HEK293T (cell line): ENCODE results near the gene CCDC43.
"Not testable (repeated sequence)": the region's sequence is repeated elsewhere in the genome, so short reads cannot be mapped to it uniquely, and the experiment has no call there.

Experiments used
- ELF4 ChIP-seq: fragments of 450-650 bp; IDR thresholded peaks from 2 replicates; pipeline ENCODE4 v1.6.1; 2017; ENCODE audit warnings: antibody characterized with exemption
- TARDBP ChIP-seq: fragments of 450-650 bp; IDR thresholded peaks from 2 replicates; pipeline ENCODE4 v1.6.1; 2016

- TF ChIP-seq TARDBP, ELF4: not testable (repeated sequence)
Measured at GRCh38 chr17:44700288-44700687, 10.7 kb upstream of the CCDC43 start.
